HG03378 (cell line): ENCODE measurements around the gene SEPTIN14.
"Not testable (repeated sequence)": the region's sequence is repeated elsewhere in the genome, so short reads cannot be mapped to it uniquely, and the experiment has no call there.

Source experiments
- ATAC-seq: cut with Tn5 transposase; IDR thresholded peaks from one replicate; pipeline ENCODE4 v1.9.1; 2021; ENCODE audit warnings: mild to moderate bottlenecking, moderate library complexity; ENCODE audit not compliant: unreplicated experiment

SEPTIN14 gene

DNA sequence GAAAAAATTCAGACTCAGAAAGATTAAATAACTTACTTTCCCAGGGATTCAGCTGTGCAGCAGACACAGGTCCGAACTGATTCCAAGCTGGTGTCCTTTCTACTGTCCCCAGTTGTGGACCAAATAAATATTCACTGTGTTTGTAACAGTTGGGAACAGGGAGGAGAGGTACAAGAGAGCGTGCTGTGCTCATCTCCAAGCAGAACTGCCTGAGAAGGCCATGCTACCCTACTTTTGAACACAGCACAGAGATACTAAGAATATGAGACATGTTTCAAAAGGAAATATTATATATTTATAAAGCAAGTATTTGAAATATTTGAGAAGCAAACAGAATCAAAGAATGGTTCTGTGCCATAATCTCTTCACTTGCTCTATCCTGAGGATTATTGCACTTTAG is at the start of gene SEPTIN14:
SEPTIN14 (minus strand) TSS at position 101 of the 400 bp plus-strand sequence. CDS start 756 bp downstream, outside the sequence.
- ATAC-seq: not testable (repeated sequence)

DNA sequence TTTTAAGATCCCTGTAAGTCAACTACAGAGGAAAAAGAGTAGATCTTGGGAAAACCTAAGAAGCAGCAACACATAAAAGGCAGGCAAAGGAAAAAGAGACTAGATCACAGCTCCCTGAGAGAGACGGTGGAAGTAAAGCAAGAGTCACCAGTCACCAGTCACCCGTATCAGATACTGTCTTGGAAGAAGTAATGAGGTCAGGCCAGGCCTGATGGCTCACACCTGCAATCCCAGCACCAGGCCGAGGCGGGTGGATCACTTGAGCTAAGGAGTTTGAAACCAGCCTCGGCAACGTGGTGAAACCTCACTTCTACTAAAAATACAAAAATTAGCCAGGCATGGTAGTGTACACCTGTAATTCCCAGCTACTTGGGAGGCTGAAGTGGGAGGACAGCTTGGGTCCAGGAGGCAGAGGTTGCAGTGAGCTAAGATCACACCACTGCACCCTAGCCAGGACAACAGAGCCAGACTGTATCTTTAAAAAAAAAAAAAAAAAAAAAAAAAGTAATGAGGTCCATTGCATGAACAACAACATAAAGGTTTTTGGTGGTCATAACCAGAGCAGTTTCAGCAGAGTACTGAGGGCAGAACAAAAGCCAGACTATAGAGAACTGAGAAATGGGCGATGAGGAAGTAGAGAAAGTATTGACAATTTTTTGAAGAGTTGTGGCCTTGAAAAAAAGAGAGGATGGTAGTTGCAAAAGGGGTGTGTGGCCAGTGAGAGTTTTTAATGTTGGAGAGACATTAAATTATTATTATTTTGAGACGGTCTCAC is 41.6 kb upstream of the SEPTIN14 start:
- ATAC-seq: peak; percentile 94

GRCh38 chr7:55901059-55901458 is 38.5 kb upstream of the SEPTIN14 start:
- ATAC-seq: not testable (repeated sequence)

DNA sequence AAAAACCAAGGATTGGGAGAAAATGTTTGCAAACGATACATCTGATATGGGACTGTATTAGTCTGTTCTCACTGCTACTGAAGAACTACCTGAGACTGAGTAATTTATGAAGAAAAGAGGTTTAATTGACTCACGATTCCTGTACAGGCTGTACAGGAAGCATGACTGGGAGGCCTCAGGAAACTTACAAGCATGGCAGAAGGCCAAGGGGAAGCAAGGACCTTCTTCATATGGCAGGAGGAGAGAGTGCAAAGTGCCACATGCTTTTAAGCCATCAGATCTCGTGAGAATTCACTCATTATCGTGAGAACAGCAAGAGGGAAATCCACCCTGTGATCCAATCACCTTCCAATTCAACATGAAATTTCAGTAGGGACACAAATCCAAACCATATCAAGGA is 35.7 kb upstream of the SEPTIN14 start:
- no peak for ATAC-seq

GRCh38 chr7:55895021-55895420 is 32.5 kb upstream of the SEPTIN14 start:
- no peak for ATAC-seq

- no peak for ATAC-seq
These were observed 31.4 kb upstream of the SEPTIN14 start for GRCh38 chr7:55893940-55894339.

DNA sequence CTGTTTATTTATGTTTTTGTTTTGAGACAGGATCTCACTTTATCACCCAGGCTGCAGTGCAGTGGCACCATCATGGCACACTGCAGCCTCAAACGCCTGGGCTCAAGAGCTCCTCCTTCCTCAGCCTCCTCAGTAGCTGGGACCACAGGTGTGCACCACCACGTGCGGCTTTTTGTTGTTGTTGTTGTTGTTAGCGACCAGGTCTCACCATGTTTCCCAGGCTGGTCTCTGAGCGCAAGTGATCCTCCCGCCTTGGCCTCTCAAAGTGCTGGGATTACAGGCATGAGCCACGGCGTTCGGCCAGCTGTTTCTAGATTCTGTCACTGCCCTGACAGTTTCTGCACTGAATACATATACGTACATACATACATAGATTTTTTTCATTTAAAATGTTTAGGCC is 25.8 kb upstream of the SEPTIN14 start:
- not testable (repeated sequence) for ATAC-seq

DNA sequence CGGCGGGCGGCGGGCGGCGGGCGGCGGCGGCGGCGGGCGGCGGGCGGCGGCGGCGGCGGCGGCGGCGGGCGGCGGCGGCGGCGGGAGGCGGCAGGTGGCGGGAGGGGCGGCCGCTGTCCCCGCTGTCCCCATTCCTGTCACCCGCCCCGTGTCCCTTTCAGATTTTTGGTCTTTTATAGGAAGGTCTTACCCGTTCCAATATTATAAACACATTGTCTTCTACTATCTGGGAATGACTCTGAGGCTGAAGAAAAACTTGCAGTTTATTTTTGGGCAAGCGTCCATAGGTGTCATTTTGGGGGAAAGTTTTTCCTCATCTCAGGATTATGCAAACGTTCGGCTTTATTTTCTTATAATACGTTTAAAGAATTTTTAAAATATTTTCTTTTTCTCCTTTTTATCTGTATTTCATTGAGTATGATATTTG is 25.3 kb upstream of the SEPTIN14 start:
- ATAC-seq: no peak

- ATAC-seq: no peak
These were observed 21.8 kb upstream of the SEPTIN14 start for GRCh38 chr7:55884321-55884720.

GRCh38 chr7:55878691-55879090 is 16.1 kb upstream of the SEPTIN14 start:
- no peak for ATAC-seq

GRCh38 chr7:55877308-55877707 is 14.8 kb upstream of the SEPTIN14 start:
- no peak for ATAC-seq

- no peak for ATAC-seq
These were observed 11.2 kb upstream of the SEPTIN14 start for GRCh38 chr7:55873765-55874164.

- no peak for ATAC-seq
These were observed 9.5 kb upstream of the SEPTIN14 start for GRCh38 chr7:55871932-55872485.

GRCh38 chr7:55868989-55869388 is 6.4 kb upstream of the SEPTIN14 start:
- not testable (repeated sequence) for ATAC-seq

GRCh38 chr7:55845164-55845563 is 17.4 kb downstream of the SEPTIN14 start:
- not testable (repeated sequence) for ATAC-seq

GRCh38 chr7:55838595-55838994 is 24.0 kb downstream of the SEPTIN14 start:
- no peak for ATAC-seq

- no peak for ATAC-seq
These were observed 35.0 kb downstream of the SEPTIN14 start for GRCh38 chr7:55827577-55827976.

- ATAC-seq: no peak
These were observed 43.9 kb downstream of the SEPTIN14 start for GRCh38 chr7:55818686-55819085.

DNA sequence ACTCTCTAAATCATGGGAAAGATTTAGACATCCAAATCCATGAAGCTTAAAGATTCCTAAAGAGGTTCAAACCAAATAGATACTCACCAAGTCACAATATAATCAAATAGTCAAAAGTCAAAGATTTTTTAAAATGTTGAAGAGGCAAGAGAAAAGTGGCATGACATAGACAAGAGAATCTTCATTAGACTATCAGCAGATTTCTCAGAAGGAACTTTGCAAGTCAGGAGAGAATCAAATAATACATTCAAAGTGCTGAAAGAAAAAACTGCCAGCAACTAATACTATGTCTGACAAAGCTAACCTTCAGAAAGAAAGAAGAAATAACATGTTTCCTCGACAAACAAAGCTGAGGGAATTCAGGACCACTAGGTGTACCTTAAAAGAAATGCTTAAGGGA is 65.3 kb downstream of the SEPTIN14 start:
- not testable (repeated sequence) for ATAC-seq

DNA sequence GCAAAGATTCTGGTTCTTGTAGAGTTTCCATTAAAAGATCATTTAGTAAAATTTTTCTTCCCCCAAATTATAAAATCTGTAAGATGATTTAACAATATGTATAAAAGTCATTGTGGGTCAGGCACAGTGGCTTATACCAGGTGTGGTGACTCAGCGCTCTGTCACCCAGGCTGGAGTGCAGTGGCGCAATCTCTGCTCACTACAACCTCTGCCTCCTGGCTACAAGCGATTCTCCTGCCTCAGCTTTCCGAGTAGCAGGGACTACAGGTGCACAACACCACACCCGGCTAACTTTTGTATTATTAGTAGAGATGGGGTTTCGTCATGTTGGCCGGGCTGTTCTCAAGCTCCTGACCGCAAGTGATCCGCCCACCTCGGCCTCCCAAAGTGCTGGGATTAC is 68.0 kb downstream of the SEPTIN14 start:
- ATAC-seq: no peak

DNA sequence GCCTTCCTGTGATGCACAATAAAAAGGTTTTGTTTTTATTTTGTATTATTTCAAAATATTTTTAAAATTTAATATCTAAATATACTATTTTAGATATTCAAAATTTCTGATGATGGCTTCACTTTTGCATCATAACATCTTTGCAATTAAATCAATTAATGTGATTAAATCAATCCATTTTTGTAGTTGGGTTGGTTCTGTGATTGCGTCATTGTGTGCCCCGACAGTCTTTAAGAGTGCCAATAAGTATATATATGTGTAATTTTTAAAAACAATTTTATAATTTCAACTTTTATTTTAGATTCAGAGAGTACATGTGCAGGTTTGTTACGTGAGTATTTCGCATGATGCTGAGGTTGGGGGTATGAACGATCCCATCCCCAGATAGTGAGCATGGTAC is 70.5 kb downstream of the SEPTIN14 start:
- no peak for ATAC-seq

GRCh38 chr7:55787796-55788195 is 74.8 kb downstream of the SEPTIN14 start:
- ATAC-seq: no peak
